HG02884 (cell line): ENCODE data around the gene TCP11L2.

ENCODE experiments used
- ATAC-seq: cut with Tn5 transposase; IDR thresholded peaks from one replicate; pipeline ENCODE4 v1.9.1; 2021; ENCODE audit warnings: mild to moderate bottlenecking, moderate library complexity; ENCODE audit not compliant: unreplicated experiment

TCP11L2 gene

DNA sequence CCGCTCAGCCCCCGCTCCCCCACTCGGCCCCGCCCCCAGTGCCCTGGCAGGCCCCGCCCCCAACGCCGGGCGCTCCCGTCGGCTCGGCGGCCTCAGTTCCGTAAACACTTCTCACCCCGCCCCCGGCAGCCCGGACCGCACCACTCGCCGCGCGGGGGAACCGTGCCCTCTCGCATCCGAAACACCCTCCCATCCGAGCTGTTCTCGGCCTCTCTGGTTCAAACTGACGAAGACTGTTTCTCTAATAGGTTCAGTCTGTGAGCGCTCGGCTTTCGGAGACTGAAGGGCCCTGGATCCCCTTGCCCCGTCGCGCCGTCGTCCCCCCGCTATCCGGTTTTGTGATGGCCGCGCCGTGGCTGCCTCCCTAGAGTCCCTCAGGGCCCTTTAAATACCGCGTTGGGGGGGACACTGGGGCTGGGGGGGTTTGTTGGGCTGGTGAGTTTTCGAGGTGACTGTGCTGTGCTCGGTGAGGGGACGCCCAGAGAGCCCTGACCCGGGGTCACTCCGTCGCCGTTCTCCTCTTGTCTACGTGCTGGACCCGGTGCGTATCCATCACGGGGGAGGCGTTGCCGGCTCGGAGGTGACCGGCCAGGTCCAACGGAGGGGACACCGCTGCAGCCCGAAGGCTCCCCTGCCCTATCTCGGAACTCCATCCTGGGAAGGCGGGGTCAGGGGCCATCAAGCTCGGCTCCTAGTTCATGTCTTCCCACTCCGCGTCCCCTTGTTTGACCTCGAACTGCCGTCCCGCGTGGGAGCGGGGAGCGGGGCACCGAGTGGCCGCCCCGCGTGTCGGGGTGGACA is at the start of gene TCP11L2:
TCP11L2 (plus strand) TSS at position 333 of the 801 bp plus-strand sequence. CDS start 8,343 bp downstream, outside the sequence.
- peak; percentile 56 for ATAC-seq

- ATAC-seq = no peak
Measured at GRCh38 chr12:106254724-106255123, 47.8 kb upstream of the TCP11L2 start.

DNA sequence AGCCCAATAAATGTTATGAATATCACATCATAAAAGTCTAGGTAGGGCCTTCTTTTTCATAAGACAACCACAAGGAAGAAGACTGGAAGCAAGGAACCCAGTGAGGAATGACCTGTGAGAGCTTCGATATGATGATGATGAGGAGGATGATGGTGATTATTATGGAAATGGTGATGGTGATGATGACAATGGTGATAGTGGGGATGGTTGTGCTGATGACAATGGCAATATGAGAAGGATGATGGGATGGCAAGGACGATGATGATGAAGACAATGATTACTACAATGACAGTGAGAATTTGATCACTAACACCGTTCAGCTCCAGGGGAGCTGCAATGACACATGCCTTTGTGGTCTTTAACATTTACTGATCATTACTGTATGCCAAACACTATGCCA is 47.0 kb upstream of the TCP11L2 start:
- ATAC-seq = no peak

DNA sequence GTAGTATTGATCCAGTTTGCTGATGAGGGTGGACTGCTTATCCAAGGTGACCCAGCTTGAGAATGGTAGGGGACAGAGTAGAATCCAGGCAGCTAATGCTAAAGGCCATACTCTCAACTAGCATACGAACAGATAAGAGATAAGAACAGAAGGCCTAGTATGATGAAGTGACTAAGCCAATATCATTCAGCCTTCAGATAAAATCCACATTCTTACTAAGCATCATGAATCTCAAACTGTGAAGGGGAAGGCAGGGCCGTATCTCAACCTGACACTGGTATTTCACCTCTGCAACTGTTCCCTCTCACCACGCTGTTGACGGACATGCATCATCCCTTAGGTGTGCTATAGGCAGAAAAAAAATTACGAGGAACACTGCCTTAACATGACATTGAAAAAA is 46.6 kb upstream of the TCP11L2 start:
- no peak for ATAC-seq

- ATAC-seq = no peak
Measured at GRCh38 chr12:106256524-106256923, 46.0 kb upstream of the TCP11L2 start.

DNA sequence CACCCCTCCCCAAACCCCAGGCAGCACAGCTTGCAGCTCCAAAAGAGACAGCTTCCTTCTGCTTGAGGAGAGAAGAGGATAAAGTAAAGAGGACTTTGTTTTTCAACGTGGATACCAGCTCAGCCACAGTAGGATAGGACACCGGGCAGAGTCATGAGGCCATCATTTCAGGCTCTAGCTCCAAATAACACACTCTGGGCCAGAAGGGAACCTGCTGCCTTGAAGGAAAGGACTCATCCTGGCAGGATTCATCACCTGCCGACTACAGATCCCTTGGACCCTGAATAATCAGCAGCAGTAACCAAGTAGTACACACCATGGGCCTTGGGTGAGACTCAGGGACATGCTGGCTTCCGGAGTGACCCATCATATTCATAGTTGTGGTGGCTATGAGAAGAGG is 44.3 kb upstream of the TCP11L2 start:
- no peak for ATAC-seq

DNA sequence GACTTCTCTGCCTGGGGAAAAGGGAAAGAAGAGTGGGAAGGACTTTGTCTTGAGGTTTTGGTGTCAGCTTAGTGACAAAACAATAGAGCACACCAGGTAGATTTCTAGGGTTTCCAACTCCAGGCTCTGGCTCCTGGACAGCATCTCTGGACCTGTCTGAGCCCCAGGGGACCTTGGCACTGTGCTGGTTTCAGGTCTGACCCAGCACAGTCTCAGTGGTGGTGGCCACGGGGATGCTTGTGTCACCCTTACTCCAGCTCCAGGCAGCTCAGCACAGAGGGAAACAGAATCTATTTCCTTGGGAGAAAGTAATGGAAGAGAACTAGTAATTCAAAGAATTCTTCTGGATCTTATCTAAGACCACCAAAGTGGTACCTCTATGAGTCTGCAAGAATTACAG is 43.6 kb upstream of the TCP11L2 start:
- ATAC-seq = no peak

GRCh38 chr12:106265116-106265515 is 37.4 kb upstream of the TCP11L2 start:
- ATAC-seq = no peak

- no peak for ATAC-seq
Measured at GRCh38 chr12:106267535-106267934, 35.0 kb upstream of the TCP11L2 start.

GRCh38 chr12:106269150-106269771 is 33.3 kb upstream of the TCP11L2 start:
- ATAC-seq = no peak

- no peak for ATAC-seq
Measured at GRCh38 chr12:106271575-106272505, 30.7 kb upstream of the TCP11L2 start.

DNA sequence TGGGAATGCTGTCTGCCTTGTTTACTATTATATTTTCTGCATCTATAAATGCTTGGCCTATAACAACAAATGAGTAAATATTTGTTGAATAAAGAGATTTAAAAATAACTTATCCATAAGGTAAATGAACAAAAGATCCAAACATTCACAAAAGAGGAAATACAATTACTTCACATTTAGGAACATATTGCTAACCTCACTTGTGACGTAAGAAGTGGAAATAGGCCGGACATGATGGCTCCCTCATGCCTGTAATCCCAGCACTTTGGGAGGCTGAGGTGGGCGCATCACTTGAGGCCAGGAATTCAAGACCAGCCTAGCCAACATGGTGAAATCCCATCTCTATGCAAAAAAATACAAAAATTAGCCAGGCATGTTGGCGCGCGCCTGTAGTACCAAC is 29.0 kb upstream of the TCP11L2 start:
- no peak for ATAC-seq

GRCh38 chr12:106274012-106274411 is 28.5 kb upstream of the TCP11L2 start:
- ATAC-seq = no peak

- ATAC-seq = no peak
Measured at GRCh38 chr12:106274575-106275121, 27.9 kb upstream of the TCP11L2 start.

- no peak for ATAC-seq
Measured at GRCh38 chr12:106275458-106275857, 27.1 kb upstream of the TCP11L2 start.

GRCh38 chr12:106276032-106276740 is 26.3 kb upstream of the TCP11L2 start:
- ATAC-seq = peak; percentile 85

DNA sequence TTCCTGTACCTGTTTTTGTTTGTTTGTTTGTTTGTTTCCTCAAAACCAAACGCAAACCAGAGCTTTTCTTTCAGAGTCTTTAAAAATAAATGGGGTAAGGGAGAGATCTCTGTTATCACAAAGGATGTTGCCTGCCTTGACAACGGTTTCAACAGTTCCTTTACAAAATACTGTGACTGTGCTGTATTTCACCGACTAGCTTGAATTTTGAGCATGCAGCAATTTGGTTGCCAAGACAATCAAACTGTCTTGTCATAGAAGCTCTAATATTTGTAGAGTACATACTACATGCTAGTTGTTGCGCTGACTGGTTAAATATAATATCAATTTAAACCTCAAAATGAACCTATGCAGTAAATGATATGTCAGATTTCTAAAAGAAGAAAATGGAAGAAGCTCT is 22.4 kb upstream of the TCP11L2 start:
- no peak for ATAC-seq

DNA sequence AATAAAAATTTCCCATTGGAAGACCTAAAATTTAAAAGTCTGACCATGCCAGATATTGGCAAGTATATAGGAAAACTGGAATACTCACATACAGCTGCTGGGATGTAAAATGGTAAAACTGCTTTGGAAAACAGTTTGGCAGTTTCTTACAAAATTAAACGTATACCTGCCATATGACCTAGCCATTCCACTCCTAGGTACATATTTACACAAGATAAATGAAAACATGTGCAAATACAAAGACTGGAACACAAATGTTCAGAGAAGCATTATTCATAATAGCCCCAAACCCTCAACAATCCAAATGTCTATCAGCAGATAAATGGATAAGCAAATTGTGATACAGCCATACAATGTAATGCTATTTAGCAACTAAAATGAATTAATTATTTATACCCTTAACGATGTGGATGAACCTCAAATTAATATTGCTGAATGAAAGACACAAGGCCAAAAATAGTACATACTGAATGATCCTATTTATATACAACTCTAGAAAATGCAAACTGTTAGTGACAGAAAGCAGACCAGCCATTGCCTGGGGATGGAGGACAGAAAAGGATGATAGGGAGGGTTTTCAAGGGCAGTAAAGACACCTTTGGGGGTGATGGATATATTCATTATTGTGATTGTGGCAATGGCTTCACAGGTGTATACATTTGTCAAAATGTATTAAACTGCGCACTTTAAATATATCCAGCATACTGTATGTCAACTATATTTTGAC is 21.3 kb upstream of the TCP11L2 start:
- no peak for ATAC-seq

DNA sequence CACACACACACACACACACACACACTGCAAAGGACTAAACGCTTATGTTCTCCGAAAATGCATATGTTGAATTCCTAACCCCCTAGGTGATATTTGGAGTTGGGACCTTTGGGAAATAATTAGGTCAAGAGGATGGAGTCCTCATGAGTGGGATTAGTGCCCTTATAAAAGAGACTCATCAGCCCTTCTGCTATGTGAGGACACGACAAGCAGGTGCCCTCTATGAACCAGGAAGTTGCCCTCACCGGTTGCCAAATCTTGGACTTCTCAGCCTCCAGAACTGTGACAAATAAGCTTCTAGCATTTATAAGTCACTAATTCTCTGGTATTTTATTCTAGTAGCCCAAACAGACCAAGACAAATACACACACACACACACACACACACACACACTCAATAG is 20.7 kb upstream of the TCP11L2 start:
- ATAC-seq = no peak
